ENCODE measurements around the gene SLC39A9. TPM values are rescaled to one million over a fixed set of nuclear protein-coding genes. Genes with fewer than 3 reads are reported as not detected.

SLC39A9 gene
- total RNA-seq, 1 donor from 2014 or later = 61.2 TPM

DNA sequence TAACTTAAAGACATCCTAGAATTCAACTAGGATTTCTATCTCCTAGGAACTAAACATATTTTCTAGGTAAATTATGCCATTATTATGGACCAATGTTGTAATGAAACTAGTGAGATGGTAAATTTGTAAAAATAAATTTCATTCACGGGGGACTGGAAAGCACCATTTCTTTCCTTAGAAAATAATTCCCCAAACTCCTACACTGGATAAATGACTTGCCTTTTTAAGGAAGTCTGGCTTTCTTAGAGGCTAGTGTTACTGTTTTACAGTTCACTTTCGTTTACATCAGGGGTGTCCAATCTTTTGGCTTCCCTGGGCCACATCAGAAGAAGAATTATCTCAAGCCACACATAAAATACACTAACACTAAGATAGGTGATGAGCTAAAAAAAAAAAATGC is 3.3 kb downstream of the SLC39A9 start:
- H3K9me3 ChIP-seq (ENCODE audit: low read depth) = no peaks in the 10 kb centered on the region
- H3K36me3 ChIP-seq = peaks cover under 1% of the 10 kb centered on the region
- TF ChIP-seq, protein P1, sequence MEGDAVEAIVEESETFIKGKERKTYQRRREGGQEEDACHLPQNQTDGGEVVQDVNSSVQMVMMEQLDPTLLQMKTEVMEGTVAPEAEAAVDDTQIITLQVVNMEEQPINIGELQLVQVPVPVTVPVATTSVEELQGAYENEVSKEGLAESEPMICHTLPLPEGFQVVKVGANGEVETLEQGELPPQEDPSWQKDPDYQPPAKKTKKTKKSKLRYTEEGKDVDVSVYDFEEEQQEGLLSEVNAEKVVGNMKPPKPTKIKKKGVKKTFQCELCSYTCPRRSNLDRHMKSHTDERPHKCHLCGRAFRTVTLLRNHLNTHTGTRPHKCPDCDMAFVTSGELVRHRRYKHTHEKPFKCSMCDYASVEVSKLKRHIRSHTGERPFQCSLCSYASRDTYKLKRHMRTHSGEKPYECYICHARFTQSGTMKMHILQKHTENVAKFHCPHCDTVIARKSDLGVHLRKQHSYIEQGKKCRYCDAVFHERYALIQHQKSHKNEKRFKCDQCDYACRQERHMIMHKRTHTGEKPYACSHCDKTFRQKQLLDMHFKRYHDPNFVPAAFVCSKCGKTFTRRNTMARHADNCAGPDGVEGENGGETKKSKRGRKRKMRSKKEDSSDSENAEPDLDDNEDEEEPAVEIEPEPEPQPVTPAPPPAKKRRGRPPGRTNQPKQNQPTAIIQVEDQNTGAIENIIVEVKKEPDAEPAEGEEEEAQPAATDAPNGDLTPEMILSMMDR (IDR thresholded peaks at IDR 0.05) = no peak
- TF ChIP-seq EZH2phosphoT487 (IDR thresholded peaks at IDR 0.05) (no peak), EZH2 (IDR thresholded peaks at IDR 0.05) (no peak)
- H4K20me1 ChIP-seq (ENCODE audit: low read depth) = peaks cover 44% of the 10 kb centered on the region
- no peaks in the 10 kb centered on the region for H3F3A ChIP-seq (ENCODE audit: low read depth)
- H3K27me3 ChIP-seq = no peaks in the 10 kb centered on the region
- no peaks in the 10 kb centered on the region for H3K27me3 Mint-ChIP-seq (ENCODE audit: insufficient read depth, low read depth)
- no peak overlapping the region for H2AFZ ChIP-seq (replicated peaks)
- no peak overlapping the region for H3K27ac ChIP-seq
- no peak overlapping the region for H3K4me3 Mint-ChIP-seq
- peaks cover 91% of the 10 kb centered on the region for H3K79me2 ChIP-seq (ENCODE audit: low read depth)
- peak overlapping the region; percentile 93 for H3K4me3 ChIP-seq
- H3K4me1 ChIP-seq = peaks cover 29% of the 10 kb centered on the region
- H3K4me1 Mint-ChIP-seq = peaks cover 29% of the 10 kb centered on the region
- no peak overlapping the region for H3K9ac ChIP-seq
- H3K4me2 ChIP-seq = peak overlapping the region; percentile 84
- no peak overlapping the region for H3K27ac Mint-ChIP-seq
- peaks cover 3% of the 10 kb centered on the region for H3K9me3 Mint-ChIP-seq
- no peak for DNase-seq (ENCODE audit: low spot score)
- H3K36me3 Mint-ChIP-seq = peaks cover 7% of the 10 kb centered on the region

DNA sequence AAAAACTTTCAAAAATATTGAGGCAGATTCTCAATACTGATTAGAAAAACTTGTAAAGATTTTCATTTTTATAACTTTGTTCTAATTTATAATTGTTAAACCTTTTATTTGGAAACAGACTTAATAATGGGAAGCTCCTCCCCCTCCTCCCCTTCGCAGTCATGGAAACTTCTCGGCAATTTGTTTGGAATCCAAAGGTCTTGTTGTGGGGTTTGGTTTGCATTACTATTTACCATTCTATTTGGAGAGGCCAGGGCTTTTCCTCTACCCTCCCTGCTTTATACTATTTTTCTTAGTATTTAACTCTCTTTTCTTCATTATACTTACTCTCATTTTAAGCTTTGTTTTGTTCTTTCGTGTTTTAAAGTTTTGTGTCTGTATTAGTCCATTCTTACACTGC is 6.0 kb downstream of the SLC39A9 start:
- no peak overlapping the region for H3K4me2 ChIP-seq
- no peak overlapping the region for H2AFZ ChIP-seq (replicated peaks)
- H3K27me3 ChIP-seq = no peaks in the 10 kb centered on the region
- H4K20me1 ChIP-seq (ENCODE audit: low read depth) = peaks cover 37% of the 10 kb centered on the region
- peaks cover 91% of the 10 kb centered on the region for H3K79me2 ChIP-seq (ENCODE audit: low read depth)
- H3K9me3 Mint-ChIP-seq = peaks cover 3% of the 10 kb centered on the region
- H3K4me3 ChIP-seq = no peak overlapping the region
- no peak overlapping the region for H3K27ac ChIP-seq
- no peak overlapping the region for H3K4me3 Mint-ChIP-seq
- H3K36me3 ChIP-seq = no peaks in the 10 kb centered on the region
- no peak overlapping the region for H3K27ac Mint-ChIP-seq
- no peaks in the 10 kb centered on the region for H3K27me3 Mint-ChIP-seq (ENCODE audit: insufficient read depth, low read depth)
- H3K36me3 Mint-ChIP-seq = peaks cover 7% of the 10 kb centered on the region
- peaks cover 22% of the 10 kb centered on the region for H3K4me1 ChIP-seq
- no peak overlapping the region for H3K9ac ChIP-seq
- DNase-seq (ENCODE audit: low spot score) = no peak
- no peaks in the 10 kb centered on the region for H3F3A ChIP-seq (ENCODE audit: low read depth)
- no peak for TF ChIP-seq EZH2phosphoT487 (IDR thresholded peaks at IDR 0.05)
- TF ChIP-seq, protein P1 (IDR thresholded peaks at IDR 0.05) = no peak
- no peaks in the 10 kb centered on the region for H3K9me3 ChIP-seq (ENCODE audit: low read depth)
- H3K4me1 Mint-ChIP-seq = peaks cover 21% of the 10 kb centered on the region

DNA sequence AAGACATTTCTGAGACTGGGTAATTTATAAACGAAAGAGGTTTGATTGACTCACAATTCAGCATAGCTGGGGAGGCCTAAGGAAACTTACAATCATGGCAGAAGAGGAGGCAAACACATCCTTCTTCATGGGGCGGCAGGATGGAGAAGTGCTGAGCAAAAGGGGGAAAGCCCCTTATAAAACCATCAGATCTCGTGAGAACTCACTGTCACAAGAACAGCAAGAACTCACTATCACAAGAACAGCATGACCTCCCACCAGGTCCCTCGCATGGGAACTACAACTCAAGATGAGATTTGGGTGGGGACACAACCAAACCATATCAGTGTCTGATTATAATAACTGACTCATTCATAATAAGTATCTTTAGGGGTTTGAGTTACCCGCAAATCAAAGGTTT is 6.4 kb downstream of the SLC39A9 start:
- H3K27me3 Mint-ChIP-seq (ENCODE audit: insufficient read depth, low read depth) = no peaks in the 10 kb centered on the region
- H3K79me2 ChIP-seq (ENCODE audit: low read depth) = peaks cover 87% of the 10 kb centered on the region
- peaks cover 17% of the 10 kb centered on the region for H3K4me1 Mint-ChIP-seq
- H3K4me1 ChIP-seq = peaks cover 18% of the 10 kb centered on the region
- H3K9me3 Mint-ChIP-seq = peaks cover 3% of the 10 kb centered on the region
- H3K9ac ChIP-seq = no peak overlapping the region
- H3K27ac Mint-ChIP-seq = no peak overlapping the region
- H4K20me1 ChIP-seq (ENCODE audit: low read depth) = peaks cover 33% of the 10 kb centered on the region
- no peaks in the 10 kb centered on the region for H3K27me3 ChIP-seq
- no peak for DNase-seq (ENCODE audit: low spot score)
- H3K36me3 Mint-ChIP-seq = peaks cover 7% of the 10 kb centered on the region
- no peak overlapping the region for H3K4me2 ChIP-seq
- TF ChIP-seq EZH2phosphoT487 (IDR thresholded peaks at IDR 0.05) (no peak), EZH2 (IDR thresholded peaks at IDR 0.05) (no peak)
- TF ChIP-seq, protein P1 (IDR thresholded peaks at IDR 0.05) = no peak
- no peak overlapping the region for H3K4me3 ChIP-seq
- H3K36me3 ChIP-seq = no peaks in the 10 kb centered on the region
- H3K4me3 Mint-ChIP-seq = no peak overlapping the region
- H3F3A ChIP-seq (ENCODE audit: low read depth) = no peaks in the 10 kb centered on the region
- H3K9me3 ChIP-seq (ENCODE audit: low read depth) = no peaks in the 10 kb centered on the region
- no peak overlapping the region for H3K27ac ChIP-seq
- H2AFZ ChIP-seq (replicated peaks) = no peak overlapping the region

Measured in neural progenitor cell (in vitro differentiated cells).